Progenitor cell of endocrine pancreas (in vitro differentiated cells): ENCODE measurements around the gene DAG1. TPM values are rescaled to one million over a fixed set of nuclear protein-coding genes. Genes with fewer than 3 reads are reported as not detected.

ENCODE experiments used
- DNase-seq: peaks from one replicate; pipeline ENCODE4 v3.0.0; 2021; ENCODE audit warnings: low spot score; ENCODE audit not compliant: unreplicated experiment
- H3K27ac Mint-ChIP-seq: 2 replicates; pipeline ENCODE4 v1.8.0; 2021; ENCODE audit warnings: mild to moderate bottlenecking, moderate library complexity, mixed read lengths
- H3K27me3 Mint-ChIP-seq: 2 replicates; pipeline ENCODE4 v1.8.0; 2021; ENCODE audit warnings: mixed read lengths
- H3K36me3 Mint-ChIP-seq: 2 replicates; pipeline ENCODE4 v1.8.0; 2022; ENCODE audit warnings: mixed read lengths; ENCODE audit not compliant: insufficient read depth
- H3K4me1 Mint-ChIP-seq: 2 replicates; pipeline ENCODE4 v1.8.0; 2021; ENCODE audit warnings: low read depth, mixed read lengths
- H3K4me3 Mint-ChIP-seq: 2 replicates; pipeline ENCODE4 v1.8.0; 2021; ENCODE audit warnings: low read depth, mild to moderate bottlenecking, moderate library complexity, mixed read lengths
- H3K9me3 Mint-ChIP-seq: 2 replicates; pipeline ENCODE4 v1.8.0; 2021; ENCODE audit warnings: low read depth, mixed read lengths
- CTCF ChIP-seq: fragments of 200-600 bp; sonication (generic); IDR thresholded peaks from one replicate; pipeline ENCODE4 v1.5.0; 2021; ENCODE audit warnings: antibody characterized with exemption, mild to moderate bottlenecking; ENCODE audit not compliant: unreplicated experiment
- total RNA-seq: library from RNA; stranded (reverse); gene quantifications from 2 replicates; pipeline ENCODE4 v1.2.1, GENCODE V29; 2021

Gene DAG1
- total RNA-seq, 1 donor from 2014 or later: 109 TPM

GRCh38 chr3:49498648-49499047 is 28.6 kb downstream of the DAG1 start:
- no peak for DNase-seq
- H3K9me3 Mint-ChIP-seq: no peaks in the 10 kb centered on the region
- no peaks in the 10 kb centered on the region for H3K27me3 Mint-ChIP-seq
- no peak overlapping the region for H3K4me3 Mint-ChIP-seq
- peaks cover 7% of the 10 kb centered on the region for H3K4me1 Mint-ChIP-seq
- TF ChIP-seq CTCF: no peak
- H3K27ac Mint-ChIP-seq: no peak overlapping the region
- H3K36me3 Mint-ChIP-seq: peaks cover 5% of the 10 kb centered on the region

GRCh38 chr3:49500205-49500731 is 30.2 kb downstream of the DAG1 start:
- no peak for TF ChIP-seq CTCF
- Mint-ChIP-seq H3K27me3 (no peaks in the 10 kb centered on the region), H3K27ac (no peak overlapping the region), H3K4me1 (peaks cover 7% of the 10 kb centered on the region), H3K36me3 (peaks cover 5% of the 10 kb centered on the region), H3K9me3 (no peaks in the 10 kb centered on the region), H3K4me3 (no peak overlapping the region)
- no peak for DNase-seq

- no peak for TF ChIP-seq CTCF
- H3K27ac Mint-ChIP-seq: no peak overlapping the region
- H3K27me3 Mint-ChIP-seq: no peaks in the 10 kb centered on the region
- H3K4me1 Mint-ChIP-seq: peaks cover 7% of the 10 kb centered on the region
- DNase-seq: no peak
- no peaks in the 10 kb centered on the region for H3K9me3 Mint-ChIP-seq
- H3K36me3 Mint-ChIP-seq: peaks cover 5% of the 10 kb centered on the region
- H3K4me3 Mint-ChIP-seq: no peak overlapping the region
Measured at GRCh38 chr3:49500732-49501609, 30.9 kb downstream of the DAG1 start.

GRCh38 chr3:49501842-49502241 is 31.8 kb downstream of the DAG1 start:
- no peak for TF ChIP-seq CTCF
- no peaks in the 10 kb centered on the region for H3K9me3 Mint-ChIP-seq
- H3K36me3 Mint-ChIP-seq: peaks cover 5% of the 10 kb centered on the region
- H3K4me3 Mint-ChIP-seq: no peak overlapping the region
- peaks cover 7% of the 10 kb centered on the region for H3K4me1 Mint-ChIP-seq
- no peak overlapping the region for H3K27ac Mint-ChIP-seq
- no peaks in the 10 kb centered on the region for H3K27me3 Mint-ChIP-seq
- DNase-seq: no peak

- no peak for TF ChIP-seq CTCF
- no peaks in the 10 kb centered on the region for H3K27me3 Mint-ChIP-seq
- no peaks in the 10 kb centered on the region for H3K9me3 Mint-ChIP-seq
- H3K4me3 Mint-ChIP-seq: no peak overlapping the region
- H3K27ac Mint-ChIP-seq: no peak overlapping the region
- peaks cover 8% of the 10 kb centered on the region for H3K36me3 Mint-ChIP-seq
- no peaks in the 10 kb centered on the region for H3K4me1 Mint-ChIP-seq
- no peak for DNase-seq
Measured at GRCh38 chr3:49506906-49507305, 36.8 kb downstream of the DAG1 start.
